ENCODE results near the gene ANK3.

Gene ANK3

GRCh38 chr10:60305380-60305892 lies 84.2 kb downstream of the ANK3 start:
- Histone ChIP-seq H3K36me3 (ENCODE audit: control insufficient read depth in 2 of 2, insufficient read depth in 1 of 2, low read length in 2 of 2) (no peaks in the 10 kb centered on the region), H3K9me3 (ENCODE audit: control insufficient read depth, insufficient read depth, low read depth, low read length) (no peaks in the 10 kb centered on the region), H3K27ac (ENCODE audit: extremely low read depth, low read depth, low read length) (no peak overlapping the region), H3K4me1 (ENCODE audit: control insufficient read depth, insufficient read depth, low read length) (no peaks in the 10 kb centered on the region), H3K4me3 (ENCODE audit: low read depth, low read length) (no peak overlapping the region)
- TF ChIP-seq MEIS1 (CRISPR knock-in tag; IDR thresholded peaks at IDR 0.05; ENCODE audit: borderline replicate concordance) (no peak), ZBTB44 (tag by site-specific recombination; IDR thresholded peaks at IDR 0.05) (no peak), ZNF488 (tag by site-specific recombination; IDR thresholded peaks at IDR 0.05) (no peak), ZFP41 (tag by site-specific recombination; IDR thresholded peaks at IDR 0.05; ENCODE audit: borderline replicate concordance) (no peak)
- TF ChIP-seq, protein P1, sequence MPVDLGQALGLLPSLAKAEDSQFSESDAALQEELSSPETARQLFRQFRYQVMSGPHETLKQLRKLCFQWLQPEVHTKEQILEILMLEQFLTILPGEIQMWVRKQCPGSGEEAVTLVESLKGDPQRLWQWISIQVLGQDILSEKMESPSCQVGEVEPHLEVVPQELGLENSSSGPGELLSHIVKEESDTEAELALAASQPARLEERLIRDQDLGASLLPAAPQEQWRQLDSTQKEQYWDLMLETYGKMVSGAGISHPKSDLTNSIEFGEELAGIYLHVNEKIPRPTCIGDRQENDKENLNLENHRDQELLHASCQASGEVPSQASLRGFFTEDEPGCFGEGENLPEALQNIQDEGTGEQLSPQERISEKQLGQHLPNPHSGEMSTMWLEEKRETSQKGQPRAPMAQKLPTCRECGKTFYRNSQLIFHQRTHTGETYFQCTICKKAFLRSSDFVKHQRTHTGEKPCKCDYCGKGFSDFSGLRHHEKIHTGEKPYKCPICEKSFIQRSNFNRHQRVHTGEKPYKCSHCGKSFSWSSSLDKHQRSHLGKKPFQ (tag by site-specific recombination; IDR thresholded peaks at IDR 0.05), result no peak
- POLR2A ChIA-PET, result no interaction called here
- CTCF ChIA-PET, result no interaction called here

GRCh38 chr10:60304829-60305379 lies 84.8 kb downstream of the ANK3 start:
- Histone ChIP-seq H3K9me3 (ENCODE audit: control insufficient read depth, insufficient read depth, low read depth, low read length) (no peaks in the 10 kb centered on the region), H3K36me3 (ENCODE audit: control insufficient read depth in 2 of 2, insufficient read depth in 1 of 2, low read length in 2 of 2) (no peaks in the 10 kb centered on the region), H3K4me3 (ENCODE audit: low read depth, low read length) (no peak overlapping the region), H3K27ac (ENCODE audit: extremely low read depth, low read depth, low read length) (no peak overlapping the region), H3K4me1 (ENCODE audit: control insufficient read depth, insufficient read depth, low read length) (no peaks in the 10 kb centered on the region)
- no peak for TF ChIP-seq ZBTB44 (tag by site-specific recombination; IDR thresholded peaks at IDR 0.05)
- POLR2A ChIA-PET, result no interaction called here
- CTCF ChIA-PET, result no interaction called here

DNA sequence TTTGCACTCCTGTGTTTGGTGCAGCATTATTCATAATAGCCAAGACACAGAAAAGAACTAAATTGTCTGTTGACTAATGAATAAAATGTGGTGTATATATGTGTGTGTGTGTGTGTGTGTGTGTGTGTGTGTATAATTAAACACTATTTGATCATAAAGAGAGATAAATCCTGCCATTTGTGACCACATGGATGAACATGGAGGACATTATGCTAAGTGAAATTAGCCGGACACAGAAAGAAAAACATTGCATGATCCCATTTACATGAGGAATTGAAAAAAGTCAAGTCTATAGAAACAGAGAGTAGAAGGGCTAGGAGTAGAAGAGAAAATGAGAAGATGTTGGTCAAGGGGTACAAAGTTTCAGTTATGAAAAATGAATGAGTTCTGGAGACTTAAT lies 85.9 kb downstream of the ANK3 start:
- no peak for TF ChIP-seq ZNF211 (tag by site-specific recombination; IDR thresholded peaks at IDR 0.05; ENCODE audit: low read depth)
- TF ChIP-seq SETDB1 (IDR thresholded peaks at IDR 0.05; ENCODE audit: insufficient read length, low read length), result no peak
- TF ChIP-seq, protein P2, sequence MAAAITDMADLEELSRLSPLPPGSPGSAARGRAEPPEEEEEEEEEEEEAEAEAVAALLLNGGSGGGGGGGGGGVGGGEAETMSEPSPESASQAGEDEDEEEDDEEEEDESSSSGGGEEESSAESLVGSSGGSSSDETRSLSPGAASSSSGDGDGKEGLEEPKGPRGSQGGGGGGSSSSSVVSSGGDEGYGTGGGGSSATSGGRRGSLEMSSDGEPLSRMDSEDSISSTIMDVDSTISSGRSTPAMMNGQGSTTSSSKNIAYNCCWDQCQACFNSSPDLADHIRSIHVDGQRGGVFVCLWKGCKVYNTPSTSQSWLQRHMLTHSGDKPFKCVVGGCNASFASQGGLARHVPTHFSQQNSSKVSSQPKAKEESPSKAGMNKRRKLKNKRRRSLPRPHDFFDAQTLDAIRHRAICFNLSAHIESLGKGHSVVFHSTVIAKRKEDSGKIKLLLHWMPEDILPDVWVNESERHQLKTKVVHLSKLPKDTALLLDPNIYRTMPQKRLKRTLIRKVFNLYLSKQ (tag by site-specific recombination; IDR thresholded peaks at IDR 0.05; ENCODE audit: borderline replicate concordance), result no peak
- TF ChIP-seq ZNF175 (tag by site-specific recombination; IDR thresholded peaks at IDR 0.05), result no peak
- TF ChIP-seq ZNF785 (tag by site-specific recombination; IDR thresholded peaks at IDR 0.05), result no peak
- no peak for TF ChIP-seq ZNF169 (tag by site-specific recombination; IDR thresholded peaks at IDR 0.05)
- no peak for TF ChIP-seq ZBTB21 (tag by site-specific recombination; IDR thresholded peaks at IDR 0.05)
- no peak for TF ChIP-seq ZNF549 (tag by site-specific recombination; IDR thresholded peaks at IDR 0.05)
- TF ChIP-seq, protein P1 (tag by site-specific recombination; IDR thresholded peaks at IDR 0.05), result no peak
- TF ChIP-seq ZNF19 (tag by site-specific recombination; IDR thresholded peaks at IDR 0.05; ENCODE audit: low read depth), result no peak
- TF ChIP-seq ZBTB44 (tag by site-specific recombination; IDR thresholded peaks at IDR 0.05), result no peak
- TF ChIP-seq ZSCAN23 (tag by site-specific recombination; IDR thresholded peaks at IDR 0.05), result no peak
- no peak for TF ChIP-seq HOXA7 (CRISPR knock-in tag; IDR thresholded peaks at IDR 0.05; ENCODE audit: borderline replicate concordance)
- Histone ChIP-seq H3K4me3 (ENCODE audit: low read depth, low read length) (no peak overlapping the region), H3K9me3 (ENCODE audit: control insufficient read depth, insufficient read depth, low read depth, low read length) (no peaks in the 10 kb centered on the region), H3K27ac (ENCODE audit: extremely low read depth, low read depth, low read length) (no peak overlapping the region), H3K4me1 (ENCODE audit: control insufficient read depth, insufficient read depth, low read length) (no peaks in the 10 kb centered on the region), H3K36me3 (ENCODE audit: control insufficient read depth in 2 of 2, insufficient read depth in 1 of 2, low read length in 2 of 2) (no peaks in the 10 kb centered on the region)
- ChIA-PET POLR2A (no interaction called here), CTCF (no interaction called here)
